Measurements from ENCODE around the gene C1S.

C1S gene

DNA sequence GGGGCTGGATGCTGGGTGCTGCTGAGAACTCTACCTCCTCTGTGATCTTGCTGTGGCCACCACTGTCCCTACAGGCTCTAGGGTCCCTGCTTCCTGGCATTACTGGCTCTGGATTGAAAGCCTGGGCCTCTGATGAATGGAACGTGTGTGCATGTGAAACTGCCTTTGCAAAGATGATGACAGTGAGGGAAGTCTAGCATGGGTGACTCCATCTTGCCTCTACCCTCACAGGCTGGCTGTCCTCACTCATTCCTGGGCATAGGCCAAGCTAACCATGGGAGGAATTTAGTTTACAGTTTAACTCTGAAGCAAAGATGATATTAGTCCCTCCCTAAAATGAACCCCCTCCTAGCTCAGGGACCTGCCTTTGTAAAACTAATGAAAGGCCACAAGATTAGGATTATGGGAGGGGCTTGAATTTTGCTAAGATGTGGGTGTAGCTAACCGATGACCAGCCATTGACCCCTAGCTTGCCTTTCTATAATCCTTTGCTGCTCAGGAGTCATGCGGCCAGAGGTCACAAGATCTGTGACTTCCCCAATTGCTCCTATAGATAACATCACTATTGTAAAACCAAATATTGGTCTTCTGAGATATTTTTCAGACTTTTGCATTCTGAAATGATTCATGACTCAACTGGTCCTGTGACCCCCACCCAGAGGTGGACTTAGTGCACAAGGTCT, 2.2 kb upstream of the C1S start:
- in situ Hi-C loops (cut with HindIII; ENCODE audit: low pct_unique_long_range_greater_than_20kb, low sequenced_read_pairs) = no loop called here
- TF ChIP-seq JUND (IDR thresholded peaks at IDR 0.05; ENCODE audit: low read depth) = no peak
- no peak for DNase-seq (ENCODE audit: low read depth in 1 of 2, low spot score in 1 of 2)

DNA sequence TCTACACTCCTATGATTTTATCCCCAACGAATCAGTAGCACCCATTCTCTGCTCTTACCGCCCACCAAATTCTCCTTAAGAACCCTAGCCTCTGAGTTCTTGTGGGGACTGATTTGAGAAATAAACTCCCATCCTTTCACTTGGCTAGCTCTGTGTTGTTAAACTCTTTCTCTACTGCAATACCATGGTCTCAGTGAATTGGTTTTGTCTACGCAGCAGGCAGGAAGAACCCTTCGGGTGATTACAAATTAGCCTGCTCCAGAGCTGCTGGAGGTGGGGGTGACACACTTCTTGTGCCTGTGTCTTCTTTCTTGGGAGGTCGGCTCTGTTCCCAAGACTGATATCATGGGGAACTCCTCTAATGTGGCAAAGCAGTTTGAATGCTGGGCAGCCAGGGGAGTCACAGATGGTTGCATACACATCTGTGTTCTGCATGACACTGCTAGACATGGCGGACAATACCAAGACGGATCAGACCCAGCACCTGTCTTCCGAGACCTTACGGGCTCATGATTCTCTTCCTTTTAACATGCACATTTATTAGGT, 1.6 kb upstream of the C1S start:
- in situ Hi-C loops (cut with HindIII; ENCODE audit: low pct_unique_long_range_greater_than_20kb, low sequenced_read_pairs) = no loop called here
- DNase-seq (ENCODE audit: low read depth in 1 of 2, low spot score in 1 of 2) = no peak
- no peak for TF ChIP-seq JUND (IDR thresholded peaks at IDR 0.05; ENCODE audit: low read depth)

DNA sequence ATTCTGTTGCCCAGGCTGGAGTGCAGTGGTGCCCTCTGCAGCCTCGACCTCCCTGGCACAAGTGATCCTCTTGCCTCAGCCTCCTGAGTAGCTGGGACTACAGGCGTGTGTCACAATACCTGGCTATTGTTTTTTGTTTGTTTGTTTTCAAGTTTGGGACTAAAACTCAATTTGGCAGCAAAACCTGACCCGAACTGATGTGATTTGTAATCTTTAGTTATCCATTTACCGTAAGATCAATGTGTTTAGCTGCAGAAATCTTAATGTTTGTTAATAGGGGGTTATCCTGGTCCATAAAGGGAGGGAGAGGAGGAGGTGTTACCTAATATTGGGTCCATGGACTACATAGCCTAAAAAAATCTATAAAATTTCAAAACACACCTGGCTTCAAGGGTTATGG, 738 bp upstream of the C1S start:
- no peak for TF ChIP-seq JUND (IDR thresholded peaks at IDR 0.05; ENCODE audit: low read depth)
- in situ Hi-C loops (cut with HindIII; ENCODE audit: low pct_unique_long_range_greater_than_20kb, low sequenced_read_pairs) = no loop called here
- no peak for DNase-seq (ENCODE audit: low read depth in 1 of 2, low spot score in 1 of 2)

DNA sequence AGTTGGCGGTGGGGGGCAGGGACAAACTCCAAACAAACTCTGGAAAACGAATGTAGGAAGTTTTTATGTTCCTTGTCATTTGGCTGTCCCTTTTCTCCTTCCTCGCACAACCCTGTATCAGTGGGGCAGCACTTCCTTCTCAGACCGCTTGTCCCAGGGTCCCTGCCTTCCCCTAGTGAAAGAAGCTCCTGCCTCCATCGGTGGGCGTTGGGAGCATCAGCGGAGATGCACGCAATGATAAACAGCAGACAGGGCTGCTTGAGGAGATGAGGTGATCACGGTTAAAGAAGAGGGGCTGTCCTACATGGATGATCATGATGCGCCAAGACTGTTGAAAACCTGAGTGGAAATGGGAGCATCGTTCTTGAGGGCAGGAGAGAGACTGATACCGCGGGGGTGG, 620 bp downstream of the C1S start:
- no peak for DNase-seq (ENCODE audit: low read depth in 1 of 2, low spot score in 1 of 2)
- in situ Hi-C loops (cut with HindIII; ENCODE audit: low pct_unique_long_range_greater_than_20kb, low sequenced_read_pairs) = no loop called here
- no peak for TF ChIP-seq JUND (IDR thresholded peaks at IDR 0.05; ENCODE audit: low read depth)

DNA sequence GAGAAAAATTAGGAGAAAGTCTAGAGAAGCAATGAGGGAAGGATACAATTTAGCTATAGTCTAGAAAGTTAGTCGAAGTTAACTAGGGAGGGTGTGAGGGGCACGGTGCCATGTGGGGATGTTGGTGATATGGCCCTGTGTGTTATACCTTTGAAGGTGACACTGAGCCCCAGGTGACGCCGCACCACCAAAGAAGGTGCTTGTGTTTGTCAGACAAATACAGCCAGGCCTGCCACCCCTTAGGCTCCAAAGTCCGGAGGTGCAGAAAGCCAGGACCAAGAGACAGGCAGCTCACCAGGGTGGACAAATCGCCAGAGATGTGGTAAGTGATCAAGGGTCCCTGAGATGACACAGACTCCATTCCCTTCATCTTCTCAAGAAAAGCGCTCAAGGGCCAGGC, 1.1 kb downstream of the C1S start:
- in situ Hi-C loops (cut with HindIII; ENCODE audit: low pct_unique_long_range_greater_than_20kb, low sequenced_read_pairs) = no loop called here
- DNase-seq (ENCODE audit: low read depth in 1 of 2, low spot score in 1 of 2) = no peak
- TF ChIP-seq JUND (IDR thresholded peaks at IDR 0.05; ENCODE audit: low read depth) = no peak

DNA sequence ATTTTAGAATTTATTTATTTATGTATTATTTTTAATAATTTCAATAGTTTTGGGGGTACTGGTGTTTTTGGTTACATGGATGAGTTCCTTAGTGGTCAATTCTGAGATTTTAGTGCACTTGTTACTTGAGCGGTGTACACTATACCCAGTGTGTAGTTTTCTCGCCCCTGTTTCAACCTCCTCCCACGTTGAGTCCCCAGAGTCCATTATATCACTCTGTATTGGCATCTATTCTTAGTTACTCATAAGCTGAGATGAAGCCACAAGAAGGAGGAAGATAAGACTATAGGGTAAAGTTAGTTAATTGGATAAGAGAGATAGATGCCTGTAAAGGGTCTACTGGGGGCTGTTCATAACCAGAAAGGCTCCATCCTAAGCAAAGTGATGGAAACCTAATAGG, 4.0 kb downstream of the C1S start:
- no peak for TF ChIP-seq JUND (IDR thresholded peaks at IDR 0.05; ENCODE audit: low read depth)
- DNase-seq (ENCODE audit: low read depth in 1 of 2, low spot score in 1 of 2) = no peak
- in situ Hi-C loops (cut with HindIII; ENCODE audit: low pct_unique_long_range_greater_than_20kb, low sequenced_read_pairs) = no loop called here

DNA sequence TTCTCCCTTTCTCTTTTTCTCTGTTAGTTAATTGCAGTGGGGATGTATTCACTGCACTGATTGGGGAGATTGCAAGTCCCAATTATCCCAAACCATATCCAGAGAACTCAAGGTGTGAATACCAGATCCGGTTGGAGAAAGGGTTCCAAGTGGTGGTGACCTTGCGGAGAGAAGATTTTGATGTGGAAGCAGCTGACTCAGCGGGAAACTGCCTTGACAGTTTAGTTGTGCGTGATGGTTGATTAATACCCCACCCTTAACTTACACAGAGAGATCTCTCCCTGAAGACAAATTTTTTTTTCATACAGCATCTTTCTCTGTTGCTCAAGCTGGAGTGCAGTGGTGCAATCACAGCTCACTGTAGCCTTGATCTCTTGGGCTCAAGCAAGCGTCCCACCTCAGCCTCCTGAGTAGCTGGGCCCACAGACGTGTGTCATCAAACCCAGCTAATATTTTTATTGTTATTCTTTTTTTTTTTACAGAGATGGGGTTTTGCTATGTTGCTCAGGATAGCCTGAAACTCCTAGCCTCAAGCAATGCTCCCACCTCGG, 4.6 kb downstream of the C1S start:
- in situ Hi-C loops (cut with HindIII; ENCODE audit: low pct_unique_long_range_greater_than_20kb, low sequenced_read_pairs) = no loop called here
- DNase-seq (ENCODE audit: low read depth in 1 of 2, low spot score in 1 of 2) = no peak
- TF ChIP-seq JUND (IDR thresholded peaks at IDR 0.05; ENCODE audit: low read depth) = no peak

DNA sequence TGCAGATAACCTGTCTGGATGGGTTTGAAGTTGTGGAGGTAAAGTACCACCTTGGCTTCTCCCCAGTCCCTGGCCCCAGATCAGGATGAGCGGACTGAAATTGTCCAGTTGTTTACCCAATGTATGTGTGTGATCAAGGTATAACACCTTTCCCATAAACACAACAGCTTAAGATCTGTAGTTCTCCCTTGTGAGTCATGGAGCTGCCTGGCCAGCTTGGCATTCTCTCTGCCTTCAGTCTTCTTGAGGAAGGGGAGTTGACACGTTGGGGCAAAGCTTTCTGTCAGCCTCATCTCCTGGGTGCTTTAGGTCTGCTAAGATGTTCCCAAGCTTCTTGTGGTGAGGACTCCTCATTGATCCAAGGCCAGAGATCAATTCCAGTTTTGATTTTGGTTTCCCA, 6.1 kb downstream of the C1S start:
- in situ Hi-C loops (cut with HindIII; ENCODE audit: low pct_unique_long_range_greater_than_20kb, low sequenced_read_pairs) = no loop called here
- DNase-seq (ENCODE audit: low read depth in 1 of 2, low spot score in 1 of 2) = no peak
- no peak for TF ChIP-seq JUND (IDR thresholded peaks at IDR 0.05; ENCODE audit: low read depth)

DNA sequence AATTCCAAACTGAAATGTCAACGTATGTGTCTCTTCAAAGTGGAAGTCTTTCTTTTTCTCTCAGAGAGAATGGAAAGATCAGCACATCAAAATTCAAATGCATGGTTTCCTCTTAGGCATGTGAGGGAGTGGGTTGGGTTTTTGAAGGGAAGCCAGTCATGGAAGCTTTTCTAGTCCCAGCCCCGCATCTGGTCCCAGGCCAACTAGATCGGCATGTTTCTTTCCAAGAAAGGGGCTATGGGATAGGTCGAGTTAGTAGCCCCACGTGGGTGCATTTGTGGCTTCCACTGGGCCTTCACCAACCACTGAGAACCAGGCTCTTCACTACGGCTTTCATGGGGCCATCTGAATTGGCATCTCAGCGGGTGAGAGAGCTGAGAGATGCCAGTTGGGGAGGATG, 6.6 kb downstream of the C1S start:
- no peak for TF ChIP-seq JUND (IDR thresholded peaks at IDR 0.05; ENCODE audit: low read depth)
- DNase-seq (ENCODE audit: low read depth in 1 of 2, low spot score in 1 of 2) = no peak
- in situ Hi-C loops (cut with HindIII; ENCODE audit: low pct_unique_long_range_greater_than_20kb, low sequenced_read_pairs) = no loop called here

DNA sequence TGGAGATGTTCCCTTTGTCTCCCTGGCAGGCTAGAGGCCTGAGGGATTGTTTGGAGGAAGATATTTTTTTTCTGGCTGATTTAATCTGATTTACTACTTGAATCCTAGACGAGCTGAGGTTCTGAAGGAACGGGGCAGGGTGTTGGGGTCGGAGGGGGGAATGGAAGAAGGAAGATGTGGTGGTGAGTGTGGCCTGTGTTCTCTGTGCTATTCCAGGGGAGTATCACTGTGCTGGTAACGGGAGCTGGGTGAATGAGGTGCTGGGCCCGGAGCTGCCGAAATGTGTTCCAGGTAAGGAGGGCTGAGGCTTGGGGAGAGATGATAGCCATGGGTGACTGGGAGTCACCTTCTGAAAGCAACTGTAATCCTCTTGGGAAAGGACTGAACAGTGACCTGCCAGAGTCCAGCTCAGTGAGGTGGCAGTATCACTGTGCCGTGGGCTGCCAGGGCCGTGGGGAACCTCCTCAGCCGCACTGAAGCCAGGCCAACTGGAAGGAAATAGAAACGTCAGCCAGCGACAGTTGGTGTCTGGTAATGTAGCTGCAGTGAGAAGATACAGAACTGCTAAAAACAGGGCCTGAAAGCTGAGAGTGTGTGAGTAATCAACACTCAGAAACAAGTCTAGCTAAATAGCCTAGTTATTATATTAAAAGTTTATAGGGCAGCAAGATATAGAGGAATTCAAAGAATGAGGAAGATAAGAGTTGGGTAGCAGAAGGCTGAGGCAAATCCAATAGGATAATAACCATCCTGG, 7.9 kb downstream of the C1S start:
- no peak for TF ChIP-seq JUND (IDR thresholded peaks at IDR 0.05; ENCODE audit: low read depth)
- no peak for DNase-seq (ENCODE audit: low read depth in 1 of 2, low spot score in 1 of 2)
- in situ Hi-C loops (cut with HindIII; ENCODE audit: low pct_unique_long_range_greater_than_20kb, low sequenced_read_pairs) = no loop called here

DNA sequence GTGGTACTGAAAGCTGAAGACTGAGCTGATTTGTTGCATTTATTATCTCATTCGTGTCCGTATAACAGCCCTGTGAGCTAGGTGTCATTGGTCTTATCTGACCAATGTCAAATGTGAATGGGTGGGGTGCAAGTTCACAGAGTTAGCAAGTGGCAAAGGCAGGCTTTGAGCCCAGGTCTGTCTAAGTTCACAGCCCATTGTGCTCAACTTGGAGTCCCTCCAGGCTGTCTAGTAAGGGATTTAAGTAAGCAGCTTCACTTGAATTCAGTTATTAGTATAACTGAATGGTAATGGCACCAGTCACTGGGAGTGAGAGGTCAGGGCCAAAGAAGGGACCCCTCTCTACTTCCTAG, 8.5 kb downstream of the C1S start:
- in situ Hi-C loops (cut with HindIII; ENCODE audit: low pct_unique_long_range_greater_than_20kb, low sequenced_read_pairs) = no loop called here
- no peak for TF ChIP-seq JUND (IDR thresholded peaks at IDR 0.05; ENCODE audit: low read depth)
- DNase-seq (ENCODE audit: low read depth in 1 of 2, low spot score in 1 of 2) = no peak

DNA sequence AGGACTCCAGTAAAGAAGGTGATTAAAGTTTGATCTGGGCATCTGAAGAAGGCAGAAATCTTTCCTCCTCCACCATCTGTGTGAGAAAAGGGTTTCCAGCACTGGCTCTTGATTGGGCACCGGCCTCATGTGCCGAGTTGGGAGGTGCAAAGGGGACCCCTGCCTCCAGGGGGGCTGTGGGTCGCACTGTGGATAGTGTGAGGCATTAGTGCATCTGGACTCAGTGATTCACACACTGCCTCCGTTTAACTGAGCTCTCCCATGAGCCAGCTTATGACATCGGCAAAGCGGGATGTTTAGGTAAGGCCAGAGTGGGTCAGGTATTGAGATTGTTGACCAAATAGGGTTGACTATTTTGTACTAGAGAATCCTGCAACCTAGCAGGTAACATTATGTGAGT, 8.9 kb downstream of the C1S start:
- in situ Hi-C loops (cut with HindIII; ENCODE audit: low pct_unique_long_range_greater_than_20kb, low sequenced_read_pairs) = no loop called here
- DNase-seq (ENCODE audit: low read depth in 1 of 2, low spot score in 1 of 2) = no peak
- TF ChIP-seq JUND (IDR thresholded peaks at IDR 0.05; ENCODE audit: low read depth) = no peak

DNA sequence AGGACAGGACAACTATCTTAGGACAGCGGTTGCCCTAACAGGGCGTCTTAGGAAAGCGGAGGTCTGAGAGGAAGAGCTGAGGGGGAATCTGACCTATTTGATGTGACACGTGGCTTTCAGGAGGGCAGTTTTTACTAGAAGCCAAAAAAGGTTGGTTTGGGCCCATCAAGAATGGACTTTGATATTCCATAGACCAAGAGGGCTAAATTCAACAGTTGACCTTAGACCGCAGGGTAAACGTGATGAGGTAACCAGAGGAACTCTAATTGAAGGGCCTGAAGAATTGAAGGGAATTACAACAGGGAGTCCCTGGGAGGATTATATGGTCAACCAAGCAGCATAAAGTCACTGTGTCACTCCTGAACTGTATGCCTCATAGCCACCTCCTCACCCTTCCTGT, 11.5 kb downstream of the C1S start:
- in situ Hi-C loops (cut with HindIII; ENCODE audit: low pct_unique_long_range_greater_than_20kb, low sequenced_read_pairs) = no loop called here
- no peak for DNase-seq (ENCODE audit: low read depth in 1 of 2, low spot score in 1 of 2)
- TF ChIP-seq JUND (IDR thresholded peaks at IDR 0.05; ENCODE audit: low read depth) = no peak
